Brain microvascular endothelial cell (primary cell): Measurements from ENCODE around the gene FZD8.

Experiments
- DNase-seq: peaks from one replicate; pipeline ENCODE4 v3.0.0-alpha.2; 2020
- H3K27ac ChIP-seq: fragments of 250-450 bp; sonication (Bioruptor Pico); 2 replicates; pipeline ENCODE4 v1.5.1; 2020; ENCODE audit warnings: mild to moderate bottlenecking, moderate library complexity
- H3K27me3 ChIP-seq: fragments of 250-450 bp; sonication (Bioruptor Pico); replicated peaks from 2 replicates; pipeline ENCODE4 v1.5.1; 2020; ENCODE audit warnings: mild to moderate bottlenecking
- H3K36me3 ChIP-seq: fragments of 250-450 bp; sonication (Bioruptor Pico); replicated peaks from 2 replicates; pipeline ENCODE4 v1.5.1; 2020; ENCODE audit warnings: mild to moderate bottlenecking
- H3K4me3 ChIP-seq: 2 replicates; pipeline ENCODE4 v1.5.1; 2011; ENCODE audit warnings: low read depth, mild to moderate bottlenecking, control low read depth, low read length, moderate library complexity
- CTCF ChIP-seq: IDR thresholded peaks from 2 replicates; pipeline ENCODE4 v1.5.1; 2011; ENCODE audit warnings: low read depth, mild to moderate bottlenecking, moderate library complexity, low read length, control low read depth, inconsistent platforms; ENCODE audit errors: missing control alignments
- in situ Hi-C: cut with HindIII; loops from 2 replicates; pipeline ENCODE4 v1.10.0; 2017; ENCODE audit warnings: low sequenced_read_pairs, low pct_ligation_motif_present

FZD8 gene

GRCh38 chr10:35600193-35600592 is 41.9 kb downstream of the FZD8 start:
- TF ChIP-seq CTCF, result peak; percentile 56
- in situ Hi-C loops, result no loop called here
- no peak for DNase-seq
- H3K4me3 ChIP-seq, result no peak overlapping the region
- H3K27ac ChIP-seq, result no peak overlapping the region
- no peaks in the 10 kb centered on the region for H3K27me3 ChIP-seq
- no peaks in the 10 kb centered on the region for H3K36me3 ChIP-seq

GRCh38 chr10:35598379-35598778 is 43.7 kb downstream of the FZD8 start:
- no peak for DNase-seq
- Histone ChIP-seq H3K4me3 (no peak overlapping the region), H3K27ac (no peak overlapping the region), H3K36me3 (no peaks in the 10 kb centered on the region), H3K27me3 (no peaks in the 10 kb centered on the region)
- TF ChIP-seq CTCF, result peak; percentile 71
- in situ Hi-C loops, result no loop called here

GRCh38 chr10:35595106-35595505 is 47.0 kb downstream of the FZD8 start:
- no peak for DNase-seq
- no peak for TF ChIP-seq CTCF
- no peaks in the 10 kb centered on the region for H3K27me3 ChIP-seq
- H3K4me3 ChIP-seq, result no peak overlapping the region
- H3K36me3 ChIP-seq, result no peaks in the 10 kb centered on the region
- no peak overlapping the region for H3K27ac ChIP-seq
- in situ Hi-C loops, result no loop called here

GRCh38 chr10:35594115-35595079 is 47.7 kb downstream of the FZD8 start:
- in situ Hi-C loops, result no loop called here
- Histone ChIP-seq H3K36me3 (no peaks in the 10 kb centered on the region), H3K27ac (no peak overlapping the region), H3K4me3 (no peak overlapping the region), H3K27me3 (no peaks in the 10 kb centered on the region)
- TF ChIP-seq CTCF, result no peak
- DNase-seq, result no peak

- H3K4me3 ChIP-seq, result no peak overlapping the region
- H3K36me3 ChIP-seq, result no peaks in the 10 kb centered on the region
- in situ Hi-C loops, result no loop called here
- DNase-seq, result no peak
- no peak overlapping the region for H3K27ac ChIP-seq
- H3K27me3 ChIP-seq, result no peaks in the 10 kb centered on the region
- no peak for TF ChIP-seq CTCF
Observed at GRCh38 chr10:35592441-35592840, 49.7 kb downstream of the FZD8 start.
